Measurements from ENCODE around the gene GRIN2A.

GRIN2A gene

DNA sequence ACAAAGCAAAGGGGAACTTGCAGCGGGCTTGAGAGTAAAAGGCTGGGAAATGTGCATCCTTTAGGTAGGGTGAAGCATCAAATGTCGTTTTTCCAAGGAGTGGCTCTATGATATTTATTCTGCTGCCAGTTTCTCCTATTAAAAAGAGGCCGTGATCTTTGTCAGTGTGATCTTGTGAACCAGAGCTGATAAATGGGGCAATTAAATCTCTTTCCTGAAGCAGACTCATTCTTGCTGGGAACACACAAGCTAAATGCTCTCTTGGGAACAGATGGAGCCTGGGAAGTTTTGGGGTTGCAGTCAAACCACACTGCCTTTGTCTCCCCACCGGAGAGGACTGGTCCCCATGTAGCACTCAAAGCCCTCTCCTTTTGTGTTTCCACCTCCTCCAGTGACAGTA lies 408.9 kb downstream of the GRIN2A start:
- H3K36me3 ChIP-seq (ENCODE audit: control insufficient read depth, insufficient read depth, low read length): no peaks in the 10 kb centered on the region
- no peaks in the 10 kb centered on the region for H3K4me1 ChIP-seq (ENCODE audit: control insufficient read depth, insufficient read depth, low read length)
- no peaks in the 10 kb centered on the region for H3K27me3 ChIP-seq (ENCODE audit: control insufficient read depth, insufficient read depth, low read length)
- no peak overlapping the region for H3K4me3 ChIP-seq (ENCODE audit: low read length)
- H3K9me3 ChIP-seq (ENCODE audit: control insufficient read depth, low read length): no peaks in the 10 kb centered on the region
- H3K9ac ChIP-seq (ENCODE audit: low read length): no peak overlapping the region

DNA sequence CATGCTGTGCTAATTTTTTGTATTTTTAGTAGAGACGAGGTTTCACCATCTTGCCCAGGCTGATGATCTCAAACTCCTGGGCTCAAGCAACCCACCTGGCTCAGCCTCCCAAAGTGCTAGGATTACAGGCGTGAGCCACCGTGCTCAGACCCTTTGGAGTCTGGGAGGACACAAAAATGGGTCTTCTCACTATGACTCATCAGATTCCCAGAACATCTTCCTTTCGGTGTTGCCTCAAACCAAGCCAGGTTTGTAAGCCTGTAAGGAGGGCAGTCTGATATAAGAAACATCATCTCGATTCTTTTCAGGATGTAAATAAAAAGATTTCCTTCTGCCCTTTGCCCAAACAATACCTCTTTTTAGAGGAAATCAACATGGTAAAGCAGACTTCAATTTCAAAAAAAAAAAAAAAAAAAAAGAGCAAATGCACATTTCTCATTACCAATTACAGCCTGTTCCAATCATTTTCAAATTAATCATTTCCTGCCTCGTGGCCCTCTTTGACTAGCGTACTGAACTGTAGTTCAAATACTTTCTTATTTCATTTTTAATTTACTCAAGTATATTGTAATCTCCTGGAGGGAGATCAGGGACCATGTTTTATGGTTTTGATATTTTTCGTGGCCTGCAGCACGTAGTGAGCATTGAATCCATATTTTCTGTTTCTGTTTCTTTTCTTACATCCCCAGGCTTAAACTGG lies 409.6 kb downstream of the GRIN2A start:
- Histone ChIP-seq H3K4me3 (ENCODE audit: low read length) (no peak overlapping the region), H3K9me3 (ENCODE audit: control insufficient read depth, low read length) (no peaks in the 10 kb centered on the region), H3K9ac (ENCODE audit: low read length) (no peak overlapping the region), H3K27me3 (ENCODE audit: control insufficient read depth, insufficient read depth, low read length) (no peaks in the 10 kb centered on the region), H3K36me3 (ENCODE audit: control insufficient read depth, insufficient read depth, low read length) (no peaks in the 10 kb centered on the region), H3K4me1 (ENCODE audit: control insufficient read depth, insufficient read depth, low read length) (no peaks in the 10 kb centered on the region)

DNA sequence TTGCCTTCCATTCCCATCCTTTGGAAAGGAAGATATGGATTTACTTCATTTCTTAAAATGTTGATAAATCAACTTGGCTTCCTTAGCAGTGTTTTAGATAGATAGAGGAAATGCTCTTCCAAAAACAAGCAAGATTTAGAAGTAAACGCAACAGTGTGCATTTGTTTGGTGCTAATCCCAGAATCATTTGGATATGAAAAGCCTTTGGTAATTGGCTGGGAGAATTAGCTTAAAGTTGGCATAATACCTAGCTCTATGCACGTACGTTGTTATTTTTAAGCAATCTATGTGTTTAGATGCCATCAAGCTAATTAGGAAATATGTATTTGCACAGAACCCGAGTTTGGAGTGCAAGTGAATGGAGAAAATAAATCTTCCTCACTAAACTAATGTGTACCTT lies 415.3 kb downstream of the GRIN2A start:
- no peak overlapping the region for H3K4me3 ChIP-seq (ENCODE audit: low read length)
- no peaks in the 10 kb centered on the region for H3K36me3 ChIP-seq (ENCODE audit: control insufficient read depth, insufficient read depth, low read length)
- H3K9ac ChIP-seq (ENCODE audit: low read length): no peak overlapping the region
- H3K4me1 ChIP-seq (ENCODE audit: control insufficient read depth, insufficient read depth, low read length): no peaks in the 10 kb centered on the region
- H3K9me3 ChIP-seq (ENCODE audit: control insufficient read depth, low read length): no peaks in the 10 kb centered on the region
- H3K27me3 ChIP-seq (ENCODE audit: control insufficient read depth, insufficient read depth, low read length): no peaks in the 10 kb centered on the region

DNA sequence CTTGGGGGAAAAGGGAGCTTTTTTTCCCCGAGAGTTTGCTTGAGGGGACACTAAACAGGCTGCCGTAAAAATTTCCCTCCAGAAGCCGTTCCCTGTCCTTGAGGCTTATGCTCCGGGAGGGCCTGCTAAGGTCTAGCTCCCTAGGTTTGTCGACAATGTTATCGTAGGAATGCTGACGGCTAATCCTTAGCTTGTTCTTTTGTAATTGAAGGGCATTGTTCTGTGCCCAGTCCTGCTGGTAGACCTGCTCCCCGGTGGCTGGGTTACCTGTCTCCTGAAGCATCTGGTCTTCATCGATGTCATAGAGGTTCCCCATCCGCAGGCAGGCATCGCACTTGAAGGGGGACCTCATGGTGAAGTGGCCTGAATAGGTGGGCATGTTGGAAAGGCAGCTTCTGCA lies 418.7 kb downstream of the GRIN2A start:
- Histone ChIP-seq H3K9me3 (ENCODE audit: control insufficient read depth, low read length) (no peaks in the 10 kb centered on the region), H3K4me1 (ENCODE audit: control insufficient read depth, insufficient read depth, low read length) (no peaks in the 10 kb centered on the region), H3K36me3 (ENCODE audit: control insufficient read depth, insufficient read depth, low read length) (no peaks in the 10 kb centered on the region), H3K4me3 (ENCODE audit: low read length) (no peak overlapping the region), H3K27me3 (ENCODE audit: control insufficient read depth, insufficient read depth, low read length) (no peaks in the 10 kb centered on the region), H3K9ac (ENCODE audit: low read length) (no peak overlapping the region)

DNA sequence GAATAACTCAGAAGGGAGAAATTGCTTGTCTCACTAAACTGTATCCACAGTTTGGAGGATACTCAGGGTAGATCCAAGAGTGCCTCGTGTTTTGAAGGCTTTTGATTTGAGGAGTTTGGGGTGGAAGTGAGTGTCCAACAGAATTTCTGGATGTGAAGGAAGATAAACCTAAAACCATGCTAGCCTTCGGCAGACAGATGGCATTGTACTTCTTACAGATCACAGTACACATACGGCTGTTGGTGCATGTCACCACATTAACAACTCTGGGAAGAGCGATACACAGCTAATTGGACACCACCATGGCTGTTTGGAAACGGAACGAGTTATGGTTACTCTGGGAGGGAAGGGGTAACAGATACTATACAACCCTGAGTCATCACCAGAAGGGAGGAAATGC lies 420.4 kb downstream of the GRIN2A start:
- H3K9ac ChIP-seq (ENCODE audit: low read length): no peak overlapping the region
- no peaks in the 10 kb centered on the region for H3K9me3 ChIP-seq (ENCODE audit: control insufficient read depth, low read length)
- H3K4me3 ChIP-seq (ENCODE audit: low read length): no peak overlapping the region
- H3K4me1 ChIP-seq (ENCODE audit: control insufficient read depth, insufficient read depth, low read length): no peaks in the 10 kb centered on the region
- H3K27me3 ChIP-seq (ENCODE audit: control insufficient read depth, insufficient read depth, low read length): no peaks in the 10 kb centered on the region
- no peaks in the 10 kb centered on the region for H3K36me3 ChIP-seq (ENCODE audit: control insufficient read depth, insufficient read depth, low read length)

DNA sequence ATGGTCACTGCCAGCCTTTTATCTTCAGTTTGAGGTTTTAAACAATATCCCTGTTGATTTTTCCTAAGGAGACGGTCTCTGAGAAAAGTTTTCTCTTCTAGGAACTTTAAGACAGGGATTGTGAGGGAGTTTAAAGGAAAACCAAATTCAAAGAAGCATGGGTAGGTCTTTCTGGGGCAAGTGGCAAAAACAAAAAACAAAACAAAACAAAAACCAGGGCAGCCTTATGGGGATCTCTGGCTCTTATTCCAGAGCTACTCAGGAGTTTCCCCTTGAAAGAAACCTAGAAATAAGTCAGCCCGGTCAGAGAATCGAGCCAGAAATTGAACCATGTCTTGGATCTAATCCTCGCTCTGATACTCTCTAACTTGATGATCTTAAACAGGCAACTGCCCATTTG lies 424.5 kb downstream of the GRIN2A start:
- Histone ChIP-seq H3K9ac (ENCODE audit: low read length) (no peak overlapping the region), H3K4me1 (ENCODE audit: control insufficient read depth, insufficient read depth, low read length) (no peaks in the 10 kb centered on the region), H3K9me3 (ENCODE audit: control insufficient read depth, low read length) (no peaks in the 10 kb centered on the region), H3K36me3 (ENCODE audit: control insufficient read depth, insufficient read depth, low read length) (no peaks in the 10 kb centered on the region), H3K4me3 (ENCODE audit: low read length) (no peak overlapping the region), H3K27me3 (ENCODE audit: control insufficient read depth, insufficient read depth, low read length) (no peaks in the 10 kb centered on the region)

DNA sequence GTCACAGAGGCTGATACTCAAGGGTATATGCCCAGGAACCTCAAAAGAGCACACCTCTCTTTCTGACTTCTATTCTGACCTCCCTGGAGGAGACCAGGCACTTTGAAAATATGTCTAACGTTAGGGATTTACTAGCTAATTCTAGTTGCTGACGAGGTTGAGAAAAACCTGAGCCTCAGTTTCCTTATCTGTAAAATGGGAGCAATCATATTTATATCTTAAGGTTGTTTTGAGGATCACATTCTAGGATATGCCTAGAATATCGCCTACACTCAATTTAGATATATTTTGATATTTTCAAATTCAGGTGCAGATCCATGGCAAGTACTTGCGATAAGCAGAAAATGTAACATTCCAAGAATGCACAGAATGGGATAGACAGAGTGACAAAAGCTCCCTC lies 425.8 kb downstream of the GRIN2A start:
- H3K27me3 ChIP-seq (ENCODE audit: control insufficient read depth, insufficient read depth, low read length): no peaks in the 10 kb centered on the region
- H3K9ac ChIP-seq (ENCODE audit: low read length): no peak overlapping the region

DNA sequence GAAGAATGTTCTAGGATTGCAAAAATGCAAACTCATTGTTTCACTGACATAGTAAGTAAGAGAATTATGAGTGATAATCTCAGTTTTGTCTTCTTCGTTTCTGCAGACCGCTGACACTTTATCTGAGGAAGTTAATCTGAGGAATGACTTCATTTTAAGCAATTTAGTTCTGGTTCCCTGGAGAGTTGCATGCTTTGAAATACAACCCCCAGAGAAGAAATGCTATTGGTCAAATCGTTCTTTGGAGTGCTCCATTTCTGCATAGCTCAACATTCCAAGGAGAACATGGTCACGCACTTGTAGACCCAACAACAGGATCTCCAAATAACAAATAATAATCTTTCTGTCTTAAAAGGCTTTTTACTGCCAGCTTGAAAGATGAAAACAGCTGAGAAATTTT lies 427.1 kb downstream of the GRIN2A start:
- H3K9me3 ChIP-seq (ENCODE audit: control insufficient read depth, low read length): no peaks in the 10 kb centered on the region
- H3K27me3 ChIP-seq (ENCODE audit: control insufficient read depth, insufficient read depth, low read length): no peaks in the 10 kb centered on the region
- no peaks in the 10 kb centered on the region for H3K36me3 ChIP-seq (ENCODE audit: control insufficient read depth, insufficient read depth, low read length)
- no peak overlapping the region for H3K4me3 ChIP-seq (ENCODE audit: low read length)
- H3K4me1 ChIP-seq (ENCODE audit: control insufficient read depth, insufficient read depth, low read length): no peaks in the 10 kb centered on the region
- H3K9ac ChIP-seq (ENCODE audit: low read length): no peak overlapping the region

More for the DNA sequence above, 425.8 kb downstream of the GRIN2A start:
- H3K4me3 ChIP-seq (ENCODE audit: low read length): no peak overlapping the region
- no peaks in the 10 kb centered on the region for H3K36me3 ChIP-seq (ENCODE audit: control insufficient read depth, insufficient read depth, low read length)
- H3K9me3 ChIP-seq (ENCODE audit: control insufficient read depth, low read length): no peaks in the 10 kb centered on the region
- no peaks in the 10 kb centered on the region for H3K4me1 ChIP-seq (ENCODE audit: control insufficient read depth, insufficient read depth, low read length)

DNA sequence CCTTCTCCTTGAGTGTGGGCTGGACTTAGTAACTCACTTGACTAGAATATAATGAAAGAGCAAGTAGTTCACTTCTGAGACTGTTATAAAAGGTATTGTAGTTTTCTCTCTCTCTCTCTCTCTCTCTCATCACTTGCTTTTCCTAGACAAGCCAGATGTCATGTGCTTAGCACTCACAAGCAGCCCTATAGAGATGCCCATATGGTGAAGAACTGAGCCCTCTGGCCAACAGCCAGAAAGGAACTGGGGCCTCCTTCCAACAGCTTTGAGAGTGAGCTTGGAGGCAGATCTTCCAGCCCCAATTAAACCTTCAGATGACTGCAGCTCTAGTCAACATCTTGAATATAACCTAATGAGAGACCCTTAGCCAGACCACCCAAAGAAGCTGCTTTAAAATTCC lies 440.5 kb downstream of the GRIN2A start:
- Histone ChIP-seq H3K9ac (ENCODE audit: low read length) (no peak overlapping the region), H3K9me3 (ENCODE audit: control insufficient read depth, low read length) (no peaks in the 10 kb centered on the region), H3K36me3 (ENCODE audit: control insufficient read depth, insufficient read depth, low read length) (no peaks in the 10 kb centered on the region), H3K4me1 (ENCODE audit: control insufficient read depth, insufficient read depth, low read length) (no peaks in the 10 kb centered on the region), H3K27me3 (ENCODE audit: control insufficient read depth, insufficient read depth, low read length) (no peaks in the 10 kb centered on the region), H3K4me3 (ENCODE audit: low read length) (no peak overlapping the region)

DNA sequence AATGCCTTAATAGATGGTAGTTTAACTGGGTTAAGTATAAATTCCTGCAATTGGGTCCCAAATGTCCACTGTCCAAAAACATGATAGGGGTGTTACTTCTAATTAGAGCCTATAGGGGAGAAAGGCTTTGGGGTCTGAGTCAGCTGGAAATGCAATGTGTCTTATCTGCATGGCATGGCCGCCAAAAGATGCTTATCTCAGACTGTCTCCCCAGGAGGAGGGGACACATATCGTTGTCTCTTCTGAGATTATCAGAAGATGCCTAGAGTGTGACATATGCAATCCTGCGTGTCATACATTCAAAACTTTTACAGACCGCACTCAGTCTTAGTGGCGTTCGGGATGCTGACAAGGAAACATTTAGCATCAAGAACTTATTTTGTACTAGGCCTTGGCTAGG lies 442.9 kb downstream of the GRIN2A start:
- Histone ChIP-seq H3K9ac (ENCODE audit: low read length) (no peak overlapping the region), H3K4me1 (ENCODE audit: control insufficient read depth, insufficient read depth, low read length) (no peaks in the 10 kb centered on the region)

DNA sequence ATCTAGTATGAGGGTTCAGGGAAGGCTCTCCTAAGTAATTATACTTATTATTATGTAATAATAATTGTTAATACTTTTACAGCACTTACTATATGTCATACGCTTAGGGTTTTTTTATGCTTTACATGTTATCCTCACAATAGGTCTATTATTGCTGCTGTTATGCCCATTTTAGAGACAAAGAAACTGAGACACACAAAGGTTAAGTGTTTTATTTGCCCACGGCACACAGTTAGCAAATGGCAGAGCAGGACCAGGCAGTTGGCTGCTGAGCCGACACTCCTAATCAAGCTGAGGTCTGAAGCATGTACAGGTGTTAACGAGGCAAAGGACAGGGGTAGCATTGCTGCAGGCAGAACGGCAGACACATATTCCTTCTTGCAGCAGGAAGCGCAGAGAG lies 443.5 kb downstream of the GRIN2A start:
- H3K4me1 ChIP-seq (ENCODE audit: control insufficient read depth, insufficient read depth, low read length): no peaks in the 10 kb centered on the region

More for the DNA sequence above, 442.9 kb downstream of the GRIN2A start:
- H3K27me3 ChIP-seq (ENCODE audit: control insufficient read depth, insufficient read depth, low read length): no peaks in the 10 kb centered on the region
- no peaks in the 10 kb centered on the region for H3K36me3 ChIP-seq (ENCODE audit: control insufficient read depth, insufficient read depth, low read length)
- H3K4me3 ChIP-seq (ENCODE audit: low read length): no peak overlapping the region
- H3K9me3 ChIP-seq (ENCODE audit: control insufficient read depth, low read length): no peaks in the 10 kb centered on the region

DNA sequence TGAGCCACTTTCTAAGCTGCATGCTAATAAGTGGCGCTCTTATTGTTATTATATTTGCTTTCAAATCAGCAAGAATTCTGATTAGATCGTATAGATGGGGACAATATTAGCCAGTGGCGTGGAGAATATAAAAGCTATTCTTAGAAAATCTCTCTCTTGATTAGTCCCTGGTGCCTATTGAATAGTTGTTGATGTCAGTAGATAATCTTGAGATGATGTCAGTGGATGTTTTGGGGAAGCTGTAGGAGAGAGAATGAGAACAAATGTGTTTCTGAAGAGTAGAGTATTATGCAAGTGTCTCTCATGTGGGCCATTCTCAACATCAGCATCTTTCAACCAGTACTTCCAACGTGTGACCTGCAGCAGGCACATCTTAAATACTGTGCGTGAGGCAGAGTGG lies 445.7 kb downstream of the GRIN2A start:
- no peak overlapping the region for H3K9ac ChIP-seq (ENCODE audit: low read length)

More for the DNA sequence above, 443.5 kb downstream of the GRIN2A start:
- Histone ChIP-seq H3K27me3 (ENCODE audit: control insufficient read depth, insufficient read depth, low read length) (no peaks in the 10 kb centered on the region), H3K4me3 (ENCODE audit: low read length) (no peak overlapping the region), H3K9me3 (ENCODE audit: control insufficient read depth, low read length) (no peaks in the 10 kb centered on the region), H3K36me3 (ENCODE audit: control insufficient read depth, insufficient read depth, low read length) (no peaks in the 10 kb centered on the region), H3K9ac (ENCODE audit: low read length) (no peak overlapping the region)

DNA sequence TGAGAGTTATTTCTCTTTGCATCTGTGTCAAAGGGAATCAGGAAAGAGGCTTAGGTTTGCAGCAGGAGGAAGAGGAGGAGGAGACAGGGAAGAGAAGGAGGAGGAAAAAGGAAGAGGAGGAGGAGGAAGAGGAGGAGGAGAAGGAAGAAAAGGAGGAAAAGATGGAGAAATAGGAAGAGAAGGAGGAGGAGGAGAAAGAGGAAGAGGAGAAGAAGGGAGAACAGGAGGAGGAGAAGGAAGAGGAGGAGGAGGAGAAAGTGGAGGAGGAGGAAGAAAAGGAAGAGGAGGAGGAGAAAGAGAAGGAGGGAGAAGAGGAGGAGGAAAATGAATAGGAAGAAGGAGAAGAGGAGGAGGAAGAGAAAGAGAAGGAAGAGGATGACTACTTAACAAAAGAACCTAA lies 459.1 kb downstream of the GRIN2A start:
- Histone ChIP-seq H3K9me3 (ENCODE audit: control insufficient read depth, low read length) (no peaks in the 10 kb centered on the region), H3K27me3 (ENCODE audit: control insufficient read depth, insufficient read depth, low read length) (no peaks in the 10 kb centered on the region), H3K4me1 (ENCODE audit: control insufficient read depth, insufficient read depth, low read length) (no peaks in the 10 kb centered on the region), H3K4me3 (ENCODE audit: low read length) (no peak overlapping the region), H3K36me3 (ENCODE audit: control insufficient read depth, insufficient read depth, low read length) (no peaks in the 10 kb centered on the region), H3K9ac (ENCODE audit: low read length) (no peak overlapping the region)

More for the DNA sequence above, 445.7 kb downstream of the GRIN2A start:
- no peaks in the 10 kb centered on the region for H3K36me3 ChIP-seq (ENCODE audit: control insufficient read depth, insufficient read depth, low read length)
- no peak overlapping the region for H3K4me3 ChIP-seq (ENCODE audit: low read length)
- H3K9me3 ChIP-seq (ENCODE audit: control insufficient read depth, low read length): no peaks in the 10 kb centered on the region
- no peaks in the 10 kb centered on the region for H3K4me1 ChIP-seq (ENCODE audit: control insufficient read depth, insufficient read depth, low read length)
- H3K27me3 ChIP-seq (ENCODE audit: control insufficient read depth, insufficient read depth, low read length): no peaks in the 10 kb centered on the region
